Measurements from ENCODE around the gene CLDN19. TPM values are rescaled to one million over a fixed set of nuclear protein-coding genes. Genes with fewer than 3 reads are reported as not detected.

The CLDN19 gene
- total RNA-seq, 1 experiment from 2014 or later = not detected

GRCh38 chr1:42690477-42691156 is 49.4 kb downstream of the CLDN19 start:
- H3K27ac Mint-ChIP-seq (ENCODE audit: low read depth, unreplicated experiment) = peak overlapping the region; percentile 61
- no peak overlapping the region for H3K4me3 Mint-ChIP-seq (ENCODE audit: unreplicated experiment)
- peaks cover 37% of the 10 kb centered on the region for H3K4me1 Mint-ChIP-seq (ENCODE audit: insufficient read depth, unreplicated experiment)
- no peak for TF ChIP-seq CTCF (IDR thresholded peaks at IDR 0.05; ENCODE audit: unreplicated experiment)
- intact Hi-C loops (cut with micrococcal nuclease) = no loop called here
- H3K27me3 Mint-ChIP-seq (ENCODE audit: insufficient read depth, unreplicated experiment) = no peaks in the 10 kb centered on the region
- peaks cover 60% of the 10 kb centered on the region for H3K36me3 Mint-ChIP-seq (ENCODE audit: insufficient read depth, unreplicated experiment)
- no peaks in the 10 kb centered on the region for H3K9me3 Mint-ChIP-seq (ENCODE audit: unreplicated experiment)
- DNase-seq (ENCODE audit: unreplicated experiment) = peak; percentile 23
- ChIA-PET CTCF (interaction anchor here (0.6 to 1.6 kb wide), 5 partner anchors 9 to 1215 kb away, joined by 3 to 7 read pairs (median 4); partner anchors contain the start of gene YBX1), POLR2A (interaction anchor here (0.8 to 6.8 kb wide), 5 partner anchors 9 to 77 kb away, joined by 3 to 78 read pairs (median 4); partner anchors contain the start of gene YBX1)
- no TSS peak for BruUV-seq (replicated peaks)

GRCh38 chr1:42689912-42690311 is 50.1 kb downstream of the CLDN19 start:
- Mint-ChIP-seq H3K4me3 (ENCODE audit: unreplicated experiment) (no peak overlapping the region), H3K27ac (ENCODE audit: low read depth, unreplicated experiment) (no peak overlapping the region), H3K27me3 (ENCODE audit: insufficient read depth, unreplicated experiment) (no peaks in the 10 kb centered on the region), H3K36me3 (ENCODE audit: insufficient read depth, unreplicated experiment) (peaks cover 60% of the 10 kb centered on the region), H3K4me1 (ENCODE audit: insufficient read depth, unreplicated experiment) (peaks cover 43% of the 10 kb centered on the region), H3K9me3 (ENCODE audit: unreplicated experiment) (no peaks in the 10 kb centered on the region)
- DNase-seq (ENCODE audit: unreplicated experiment) = peak; percentile 30
- TF ChIP-seq CTCF (IDR thresholded peaks at IDR 0.05; ENCODE audit: unreplicated experiment) = no peak
- BruUV-seq (replicated peaks) = no TSS peak
- intact Hi-C loops (cut with micrococcal nuclease) = loop anchor here (10.0 kb wide), 1 partner anchor 1195 kb away; no protein-coding TSS in a partner anchor
- POLR2A ChIA-PET = interaction anchor here (1.3 to 6.8 kb wide), 4 partner anchors 8 to 76 kb away, joined by 3 to 78 read pairs (median 6); partner anchors contain the start of gene YBX1
- CTCF ChIA-PET = interaction anchor here (0.9 to 1.8 kb wide), 2 partner anchors 16 to 32 kb away, joined by 4 to 5 read pairs; partner anchors contain the start of gene PPIH

- H3K4me1 Mint-ChIP-seq (ENCODE audit: insufficient read depth, unreplicated experiment) = peaks cover 44% of the 10 kb centered on the region
- DNase-seq (ENCODE audit: unreplicated experiment) = no peak
- no peaks in the 10 kb centered on the region for H3K9me3 Mint-ChIP-seq (ENCODE audit: unreplicated experiment)
- H3K4me3 Mint-ChIP-seq (ENCODE audit: unreplicated experiment) = peak overlapping the region; percentile 16
- ChIA-PET CTCF (interaction anchor here (0.7 to 1.1 kb wide), 3 partner anchors 19 to 82 kb away, joined by 3 to 5 read pairs (median 3); no protein-coding TSS in a partner anchor), POLR2A (interaction anchor here (0.6 to 2.3 kb wide), 7 partner anchors 11 to 214 kb away, joined by 3 to 7 read pairs (median 5); partner anchors contain the start of genes C1orf50, P3H1 and PPIH)
- H3K36me3 Mint-ChIP-seq (ENCODE audit: insufficient read depth, unreplicated experiment) = peaks cover 57% of the 10 kb centered on the region
- no peaks in the 10 kb centered on the region for H3K27me3 Mint-ChIP-seq (ENCODE audit: insufficient read depth, unreplicated experiment)
- intact Hi-C loops (cut with micrococcal nuclease) = loop anchor here (10.0 kb wide), 1 partner anchor 1192 kb away; no protein-coding TSS in a partner anchor
- H3K27ac Mint-ChIP-seq (ENCODE audit: low read depth, unreplicated experiment) = no peak overlapping the region
- no peak for TF ChIP-seq CTCF (IDR thresholded peaks at IDR 0.05; ENCODE audit: unreplicated experiment)
- BruUV-seq (replicated peaks) = no TSS peak
Measured at GRCh38 chr1:42686418-42686817, 53.6 kb downstream of the CLDN19 start.

- peak overlapping the region; percentile 98 for H3K27ac Mint-ChIP-seq (ENCODE audit: low read depth, unreplicated experiment)
- H3K27me3 Mint-ChIP-seq (ENCODE audit: insufficient read depth, unreplicated experiment) = no peaks in the 10 kb centered on the region
- no TSS peak for BruUV-seq (replicated peaks)
- intact Hi-C loops (cut with micrococcal nuclease) = loop anchor here (10.0 kb wide), 1 partner anchor 1189 kb away; no protein-coding TSS in a partner anchor
- H3K4me1 Mint-ChIP-seq (ENCODE audit: insufficient read depth, unreplicated experiment) = peaks cover 54% of the 10 kb centered on the region
- peak overlapping the region; percentile 89 for H3K4me3 Mint-ChIP-seq (ENCODE audit: unreplicated experiment)
- H3K9me3 Mint-ChIP-seq (ENCODE audit: unreplicated experiment) = no peaks in the 10 kb centered on the region
- TF ChIP-seq CTCF (IDR thresholded peaks at IDR 0.05; ENCODE audit: unreplicated experiment) = no peak
- peaks cover 57% of the 10 kb centered on the region for H3K36me3 Mint-ChIP-seq (ENCODE audit: insufficient read depth, unreplicated experiment)
- ChIA-PET CTCF (interaction anchor here (0.7 to 2.4 kb wide), 4 partner anchors 9 to 357 kb away, joined by 4 to 7 read pairs (median 4); no protein-coding TSS in a partner anchor), POLR2A (interaction anchor here (0.7 to 6.8 kb wide), 13 partner anchors 8 to 351 kb away, joined by 3 to 104 read pairs (median 5); partner anchors contain the start of genes C1orf50, P3H1 and PPIH)
- peak; percentile 54 for DNase-seq (ENCODE audit: unreplicated experiment)
Measured at GRCh38 chr1:42684139-42684538, 55.9 kb downstream of the CLDN19 start.

Measured in MCF 10A (cell line).